SK-N-SH (cell line): Measurements from ENCODE around the gene SMAD5. TPM values are rescaled to one million over a fixed set of nuclear protein-coding genes. Genes with fewer than 3 reads are reported as not detected.

Experiments used
- CTCF ChIA-PET: fragments of 300-600, 350-600 bp; formaldehyde crosslinking; extraction: SDS; loops from one replicate; lab custom pipeline; 2021; lab: Yijun Ruan, JAX
- POLR2A ChIA-PET: fragments of 350-600 bp; sonication (Branson Sonifier 250); formaldehyde crosslinking; extraction: SDS; loops from one replicate; lab custom pipeline; 2020; ENCODE audit warnings: antibody characterized with exemption, inconsistent platforms; lab: Yijun Ruan, JAX
- DNase-seq: peaks from one replicate; pipeline ENCODE4 v3.0.0; 2012
- H2AFZ ChIP-seq: fragments of 200-600 bp; sonication (generic); 2 replicates; pipeline ENCODE4 v1.8.1; 2016; ENCODE audit warnings: antibody characterized with exemption, mild to moderate bottlenecking, low read depth
- H3F3A ChIP-seq: fragments of 200-600 bp; sonication (generic); replicated peaks from 2 replicates; pipeline ENCODE3; 2016; ENCODE audit warnings: antibody characterized with exemption, mild to moderate bottlenecking; ENCODE audit not compliant: insufficient read depth
- H3K27ac ChIP-seq, 2 experiments: fragments of 200-500 bp in 1 of 2; fragments of 200-600 bp in 1 of 2; sonication (Bioruptor generic) in 1 of 2; sonication (generic), shearing (Covaris generic) in 1 of 2; 2 replicates each; pipeline versions ENCODE4 v1.5.1 to v1.6.1; 2014 to 2016; ENCODE audit warnings: low read depth in 2 of 2, inconsistent platforms in 1 of 2, low read length in 1 of 2, mild to moderate bottlenecking in 1 of 2, mixed read lengths in 1 of 2
- H3K27me3 ChIP-seq: fragments of 200-600 bp; sonication (generic), shearing (Covaris generic); 2 replicates; pipeline ENCODE4 v1.6.1; 2016; ENCODE audit warnings: mixed run types; ENCODE audit not compliant: insufficient read depth
- H3K36me3 ChIP-seq, 2 experiments: fragments of 200-500 bp in 1 of 2; fragments of 200-600 bp in 1 of 2; sonication (Bioruptor generic) in 1 of 2; sonication (generic) in 1 of 2; replicated peaks in 1 of 2; 2 replicates each; pipeline versions ENCODE3 to v1.5.1; 2014 to 2016; ENCODE audit warnings: low read length in 1 of 2, mild to moderate bottlenecking in 1 of 2; ENCODE audit not compliant: insufficient read depth in 2 of 2, control insufficient read depth in 1 of 2
- H3K4me1 ChIP-seq, 2 experiments: fragments of 200-500 bp in 1 of 2; fragments of 200-600 bp in 1 of 2; sonication (Bioruptor generic) in 1 of 2; sonication (generic), shearing (Covaris generic) in 1 of 2; 2 replicates each; pipeline versions ENCODE4 v1.5.1 to v1.6.1; 2014 to 2016; ENCODE audit warnings: low read depth in 1 of 2, low read length in 1 of 2, mixed run types in 1 of 2; ENCODE audit not compliant: insufficient read depth in 2 of 2, control insufficient read depth in 1 of 2
- H3K4me2 ChIP-seq: fragments of 200-600 bp; sonication (generic), shearing (Covaris generic); 2 replicates; pipeline ENCODE4 v1.6.1; 2017; ENCODE audit warnings: mixed run types
- H3K4me3 ChIP-seq, 2 experiments: fragments of 200-500 bp in 1 of 2; fragments of 200-600 bp in 1 of 2; sonication (Bioruptor generic) in 1 of 2; sonication (generic), shearing (Covaris generic) in 1 of 2; 2 replicates each; pipeline versions ENCODE4 v1.5.1 to v1.8.1; 2014 to 2016; ENCODE audit warnings: low read depth in 2 of 2, inconsistent platforms in 1 of 2, low read length in 1 of 2, mild to moderate bottlenecking in 1 of 2, mixed read lengths in 1 of 2, moderate library complexity in 1 of 2
- H3K79me2 ChIP-seq: fragments of 200-600 bp; sonication (generic); 2 replicates; pipeline ENCODE4 v1.8.1; 2017; ENCODE audit warnings: mild to moderate bottlenecking; ENCODE audit not compliant: insufficient read depth
- H3K9ac ChIP-seq: fragments of 200-600 bp; sonication (generic); 2 replicates; pipeline ENCODE4 v1.6.1; 2017; ENCODE audit warnings: mixed run types
- H3K9me2 ChIP-seq: fragments of 200-600 bp; sonication (generic); 2 replicates; pipeline ENCODE4 v1.6.1; 2017; ENCODE audit warnings: mixed run types
- H3K9me3 ChIP-seq: fragments of 200-600 bp; sonication (generic); 2 replicates; pipeline ENCODE4 v1.6.1; 2017; ENCODE audit warnings: mixed run types, mild to moderate bottlenecking, moderate library complexity
- H4K20me1 ChIP-seq: fragments of 200-600 bp; sonication (generic); 2 replicates; pipeline ENCODE4 v1.6.1; 2017; ENCODE audit warnings: mild to moderate bottlenecking, mixed run types; ENCODE audit not compliant: insufficient read depth
- CHD2 ChIP-seq: fragments of 150-350 bp; IDR thresholded peaks from 2 replicates; pipeline ENCODE4 v1.6.1; 2018; ENCODE audit warnings: low read length; ENCODE audit not compliant: partially characterized antibody
- ELF1 ChIP-seq: IDR thresholded peaks from 2 replicates; pipeline ENCODE4 v1.4.0; 2012
- EP300 ChIP-seq, 2 experiments: IDR thresholded peaks; 2 replicates each; pipeline versions ENCODE4 v1.4.0 to v1.6.1; 2012; ENCODE audit warnings: borderline replicate concordance in 1 of 2, low read depth in 1 of 2, low read length in 1 of 2
- EZH2phosphoT487 ChIP-seq: fragments of 200-600 bp; sonication (generic); IDR thresholded peaks from 2 replicates; pipeline ENCODE4 v1.6.1; 2017; ENCODE audit warnings: low read depth, mixed run types, mild to moderate bottlenecking, antibody characterized with exemption, moderate library complexity, borderline replicate concordance
- FOXJ3 ChIP-seq: sonication (generic); formaldehyde crosslinking; IDR thresholded peaks from 2 replicates; pipeline ENCODE4 v1.5.1; 2020; ENCODE audit warnings: mild to moderate bottlenecking, missing genetic modification reagents
- FOXM1 ChIP-seq: IDR thresholded peaks from 2 replicates; pipeline ENCODE4 v1.4.0; 2012; ENCODE audit warnings: low read depth, mild to moderate bottlenecking
- GABPA ChIP-seq: IDR thresholded peaks from 2 replicates; pipeline ENCODE4 v1.4.0; 2012; ENCODE audit warnings: low read depth, mild to moderate bottlenecking
- JUND ChIP-seq: IDR thresholded peaks from 2 replicates; pipeline ENCODE4 v1.4.0; 2012
- MXI1 ChIP-seq: IDR thresholded peaks from 2 replicates; pipeline ENCODE4 v1.6.1; 2012; ENCODE audit warnings: mild to moderate bottlenecking, low read depth, low read length, improper control_type of control experiment
- NFIC ChIP-seq: IDR thresholded peaks from 2 replicates; pipeline ENCODE4 v1.4.0; 2012; ENCODE audit warnings: borderline replicate concordance
- NRF1 ChIP-seq: IDR thresholded peaks from 2 replicates; pipeline ENCODE4 v1.6.1; 2012; ENCODE audit warnings: low read depth, mild to moderate bottlenecking, low read length
- PBX3 ChIP-seq: IDR thresholded peaks from 2 replicates; pipeline ENCODE4; 2012
- POLR2AphosphoS5 ChIP-seq: IDR thresholded peaks from 2 replicates; pipeline ENCODE4 v1.6.1; 2012; ENCODE audit warnings: low read depth, low read length
- RCOR1 ChIP-seq: fragments of 150-350 bp; IDR thresholded peaks from 2 replicates; pipeline ENCODE4 v1.6.1; 2017; ENCODE audit warnings: antibody characterized with exemption, low read length
- RFX5 ChIP-seq: IDR thresholded peaks from 2 replicates; pipeline ENCODE4 v1.6.1; 2012; ENCODE audit warnings: mild to moderate bottlenecking, improper control_type of control experiment, low read length
- RXRA ChIP-seq: IDR thresholded peaks from 2 replicates; pipeline ENCODE4 v1.4.0; 2012; ENCODE audit warnings: low read depth, mild to moderate bottlenecking, borderline replicate concordance
- SMC3 ChIP-seq: IDR thresholded peaks from 2 replicates; pipeline ENCODE4 v1.6.1; 2012; ENCODE audit warnings: low read depth, low read length, improper control_type of control experiment
- TAF1 ChIP-seq: IDR thresholded peaks from 2 replicates; pipeline ENCODE4 v1.6.1; 2012; ENCODE audit warnings: low read depth, mild to moderate bottlenecking, low read length, moderate library complexity, borderline replicate concordance
- TCF12 ChIP-seq: IDR thresholded peaks from 2 replicates; pipeline ENCODE4 v1.4.0; 2012
- TEAD4 ChIP-seq: IDR thresholded peaks from 2 replicates; pipeline ENCODE4 v1.4.0; 2012; ENCODE audit warnings: mild to moderate bottlenecking, borderline replicate concordance; ENCODE audit not compliant: insufficient read depth
- YY1 ChIP-seq: IDR thresholded peaks from 2 replicates; pipeline ENCODE4 v1.4.0; 2012; ENCODE audit warnings: low read depth, mild to moderate bottlenecking
- WGBS: methylation state at CpG from one replicate; pipeline ENCODE4 v1.1.6; 2017; ENCODE audit warnings: low lambda C conversion rate; 5-methylcytosine and 5-hydroxymethylcytosine counted together
- polyA plus RNA-seq, 3 experiments: library from polyadenylated mRNA; depleted of rRNA; stranded (reverse); fragments of >200 nt; gene quantifications; 2 replicates each; pipeline ENCODE4 v1.2.3, GENCODE V29; 2012
- TF ChIP-seq, protein P1 (sequence below): IDR thresholded peaks from 2 replicates; pipeline ENCODE4 v1.4.0; 2012; ENCODE audit warnings: low read depth, borderline replicate concordance
- TF ChIP-seq, protein P2 (sequence below): fragments of 200-600 bp; sonication (generic); IDR thresholded peaks from 2 replicates; pipeline ENCODE4 v1.6.1; 2017; ENCODE audit warnings: antibody characterized with exemption, mild to moderate bottlenecking, moderate library complexity

The SMAD5 gene
- polyA plus RNA-seq, 1 of the 3 experiments (the other 2 are of a cell fraction) = 26.9 TPM

- POLR2A ChIA-PET = no interaction called here
- Histone ChIP-seq H2AFZ (no peak overlapping the region), H3K9me3 (no peaks in the 10 kb centered on the region), H4K20me1 (no peaks in the 10 kb centered on the region), H3K4me1 (peaks cover 0 to 6% of the 10 kb centered on the region in 2 experiments; a peak in 1 of 4 replicates), H3K9me2 (no peaks in the 10 kb centered on the region), H3K9ac (no peak overlapping the region), H3K36me3 (no peaks in the 10 kb centered on the region), H3K27me3 (peaks cover 23% of the 10 kb centered on the region; the same call in 1 of the 2 replicates), H3K27ac (no peak overlapping the region), H3K4me3 (no peak overlapping the region), H3K79me2 (no peaks in the 10 kb centered on the region), H3K4me2 (no peak overlapping the region), H3F3A (no peaks in the 10 kb centered on the region)
- 77% methylated on average over 12 of the region's 12 CpGs for WGBS
- no peak for TF ChIP-seq NRF1
- TF ChIP-seq TAF1 = no peak
- TF ChIP-seq FOXJ3 (CRISPR knock-in tag) = no peak
- TF ChIP-seq ELF1 = no peak
- no peak for TF ChIP-seq NFIC
- TF ChIP-seq TEAD4 = no peak
- TF ChIP-seq RCOR1 = no peak
- TF ChIP-seq GABPA = no peak
- TF ChIP-seq TCF12 = no peak
- TF ChIP-seq RXRA = no peak
- no peak for TF ChIP-seq EZH2phosphoT487
- TF ChIP-seq RFX5 = no peak
- TF ChIP-seq POLR2AphosphoS5 = no peak
- TF ChIP-seq FOXM1 = no peak
- TF ChIP-seq PBX3 = no peak
- TF ChIP-seq MXI1 = no peak
- CTCF ChIA-PET = interaction anchor here (1.0 to 13.8 kb wide), 4 partner anchors 9 to 251 kb away, joined by 3 to 109 read pairs (median 3); no protein-coding TSS in a partner anchor
- DNase-seq = peak; percentile 4
These were observed 63.6 kb downstream of the SMAD5 start for GRCh38 chr5:136195971-136196820.

DNA sequence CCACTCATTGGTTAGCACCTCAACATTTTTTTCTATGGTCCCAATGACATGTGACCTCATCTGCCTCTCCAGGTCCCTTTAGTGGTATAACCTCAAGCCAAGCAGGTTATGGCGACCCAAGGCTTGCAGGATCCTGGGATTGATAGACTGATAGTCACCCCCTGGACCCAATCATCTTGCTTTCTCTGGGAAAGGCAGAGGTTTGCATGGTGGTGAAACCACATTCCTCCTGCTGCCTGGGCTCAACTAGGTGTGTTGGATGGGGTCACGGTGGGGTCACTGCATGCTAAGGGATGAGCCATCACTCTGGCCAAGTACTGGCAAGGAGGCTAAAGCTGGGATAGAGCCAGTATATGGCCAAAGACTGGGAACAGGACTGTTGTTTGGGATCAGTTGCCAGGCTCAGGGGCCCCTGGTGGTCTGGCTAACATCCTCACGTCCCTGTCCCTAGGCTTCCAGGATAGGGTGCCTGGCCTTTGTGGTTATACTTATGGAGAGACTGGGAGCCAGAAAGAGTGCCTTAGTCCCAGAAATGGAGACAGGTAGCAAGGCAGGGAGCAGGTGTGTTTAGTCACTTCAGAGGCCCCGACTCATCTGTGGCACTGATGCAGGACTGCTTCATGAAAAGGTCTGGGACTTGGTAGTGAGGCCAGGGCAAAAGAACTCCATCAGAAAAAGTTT, 65.0 kb downstream of the SMAD5 start:
- Histone ChIP-seq H3K27ac (no peak overlapping the region), H2AFZ (no peak overlapping the region), H3K4me2 (no peak overlapping the region), H3K27me3 (peaks cover 9% of the 10 kb centered on the region; the same call in 1 of the 2 replicates), H4K20me1 (no peaks in the 10 kb centered on the region), H3K4me3 (no peak overlapping the region), H3K4me1 (no peaks in the 10 kb centered on the region; a peak in 1 of 4 replicates), H3K36me3 (no peaks in the 10 kb centered on the region), H3K9ac (no peak overlapping the region), H3K9me3 (no peaks in the 10 kb centered on the region), H3K9me2 (no peaks in the 10 kb centered on the region), H3F3A (no peaks in the 10 kb centered on the region), H3K79me2 (no peaks in the 10 kb centered on the region)
- CTCF ChIA-PET = interaction anchor here (1.1 to 13.8 kb wide), 2 partner anchors 14 to 28 kb away, joined by 3 to 109 read pairs; no protein-coding TSS in a partner anchor
- POLR2A ChIA-PET = no interaction called here
- DNase-seq = peak; percentile 4
- 65% methylated on average over 4 of the region's 4 CpGs for WGBS
- TF ChIP-seq TEAD4 (no peak), FOXM1 (no peak), CHD2 (no peak), SMC3 (no peak), MXI1 (no peak), YY1 (no peak), TAF1 (no peak), JUND (no peak), POLR2AphosphoS5 (no peak), EP300 (IDR thresholded peaks at IDR 0.05; ENCODE audit: borderline replicate concordance in 1 of 2, low read depth in 1 of 2, low read length in 1 of 2) (no peak)
- TF ChIP-seq, protein P1, sequence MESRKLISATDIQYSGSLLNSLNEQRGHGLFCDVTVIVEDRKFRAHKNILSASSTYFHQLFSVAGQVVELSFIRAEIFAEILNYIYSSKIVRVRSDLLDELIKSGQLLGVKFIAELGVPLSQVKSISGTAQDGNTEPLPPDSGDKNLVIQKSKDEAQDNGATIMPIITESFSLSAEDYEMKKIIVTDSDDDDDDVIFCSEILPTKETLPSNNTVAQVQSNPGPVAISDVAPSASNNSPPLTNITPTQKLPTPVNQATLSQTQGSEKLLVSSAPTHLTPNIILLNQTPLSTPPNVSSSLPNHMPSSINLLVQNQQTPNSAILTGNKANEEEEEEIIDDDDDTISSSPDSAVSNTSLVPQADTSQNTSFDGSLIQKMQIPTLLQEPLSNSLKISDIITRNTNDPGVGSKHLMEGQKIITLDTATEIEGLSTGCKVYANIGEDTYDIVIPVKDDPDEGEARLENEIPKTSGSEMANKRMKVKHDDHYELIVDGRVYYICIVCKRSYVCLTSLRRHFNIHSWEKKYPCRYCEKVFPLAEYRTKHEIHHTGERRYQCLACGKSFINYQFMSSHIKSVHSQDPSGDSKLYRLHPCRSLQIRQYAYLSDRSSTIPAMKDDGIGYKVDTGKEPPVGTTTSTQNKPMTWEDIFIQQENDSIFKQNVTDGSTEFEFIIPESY = no peak
- TF ChIP-seq, protein P2, sequence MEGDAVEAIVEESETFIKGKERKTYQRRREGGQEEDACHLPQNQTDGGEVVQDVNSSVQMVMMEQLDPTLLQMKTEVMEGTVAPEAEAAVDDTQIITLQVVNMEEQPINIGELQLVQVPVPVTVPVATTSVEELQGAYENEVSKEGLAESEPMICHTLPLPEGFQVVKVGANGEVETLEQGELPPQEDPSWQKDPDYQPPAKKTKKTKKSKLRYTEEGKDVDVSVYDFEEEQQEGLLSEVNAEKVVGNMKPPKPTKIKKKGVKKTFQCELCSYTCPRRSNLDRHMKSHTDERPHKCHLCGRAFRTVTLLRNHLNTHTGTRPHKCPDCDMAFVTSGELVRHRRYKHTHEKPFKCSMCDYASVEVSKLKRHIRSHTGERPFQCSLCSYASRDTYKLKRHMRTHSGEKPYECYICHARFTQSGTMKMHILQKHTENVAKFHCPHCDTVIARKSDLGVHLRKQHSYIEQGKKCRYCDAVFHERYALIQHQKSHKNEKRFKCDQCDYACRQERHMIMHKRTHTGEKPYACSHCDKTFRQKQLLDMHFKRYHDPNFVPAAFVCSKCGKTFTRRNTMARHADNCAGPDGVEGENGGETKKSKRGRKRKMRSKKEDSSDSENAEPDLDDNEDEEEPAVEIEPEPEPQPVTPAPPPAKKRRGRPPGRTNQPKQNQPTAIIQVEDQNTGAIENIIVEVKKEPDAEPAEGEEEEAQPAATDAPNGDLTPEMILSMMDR = no peak
